ENCODE results near the gene RNF13.

RNF13 gene

GRCh38 chr3:149848688-149849087, 35.7 kb downstream of the RNF13 start:
- Histone ChIP-seq H3K9me3 (ENCODE audit: insufficient read depth, low read depth, low read length) (no peaks in the 10 kb centered on the region), H3K4ac (ENCODE audit: low read depth, low read length) (no peak overlapping the region), H4K8ac (ENCODE audit: low read depth, low read length) (no peak overlapping the region), H3K4me3 (ENCODE audit: low read depth, low read length) (no peak overlapping the region), H4K12ac (ENCODE audit: low read depth, low read length) (no peak overlapping the region), H3K23ac (ENCODE audit: low read length) (no peak overlapping the region), H3K27ac (ENCODE audit: low read depth, low read length) (no peak overlapping the region), H3K36me3 (ENCODE audit: control insufficient read depth in 1 of 2, insufficient read depth in 2 of 2, low read length in 2 of 2) (no peaks in the 10 kb centered on the region), H3K79me1 (ENCODE audit: low read length) (no peaks in the 10 kb centered on the region), H2BK120ac (ENCODE audit: insufficient read depth, low read length, poor library complexity) (no peak overlapping the region), H3K79me2 (ENCODE audit: control insufficient read depth, insufficient read depth, low read length, poor library complexity) (no peaks in the 10 kb centered on the region), H3K9ac (ENCODE audit: low read length) (no peak overlapping the region), H4K91ac (ENCODE audit: low read depth, low read length) (no peak overlapping the region), H2BK12ac (ENCODE audit: low read length) (no peak overlapping the region), H2AFZ (ENCODE audit: insufficient read depth, low read length, poor library complexity) (no peak overlapping the region), H3K18ac (ENCODE audit: low read length) (no peak overlapping the region), H3K4me2 (ENCODE audit: low read length) (no peak overlapping the region), H3K4me1 (ENCODE audit: control insufficient read depth in 1 of 2, insufficient read depth in 2 of 2, low read length in 2 of 2) (no peaks in the 10 kb centered on the region), H2AK5ac (ENCODE audit: low read length) (no peak overlapping the region), H2BK5ac (ENCODE audit: low read depth, low read length, poor library complexity) (no peak overlapping the region), H3K14ac (ENCODE audit: low read length) (no peak overlapping the region), H3K27me3 (ENCODE audit: insufficient read depth, low read length) (no peaks in the 10 kb centered on the region)
- no CpG with 5 or more reads among the region's 1 CpG for WGBS (ENCODE audit: extremely low coverage, insufficient coverage, insufficient read length)
- no peak for DNase-seq

DNA sequence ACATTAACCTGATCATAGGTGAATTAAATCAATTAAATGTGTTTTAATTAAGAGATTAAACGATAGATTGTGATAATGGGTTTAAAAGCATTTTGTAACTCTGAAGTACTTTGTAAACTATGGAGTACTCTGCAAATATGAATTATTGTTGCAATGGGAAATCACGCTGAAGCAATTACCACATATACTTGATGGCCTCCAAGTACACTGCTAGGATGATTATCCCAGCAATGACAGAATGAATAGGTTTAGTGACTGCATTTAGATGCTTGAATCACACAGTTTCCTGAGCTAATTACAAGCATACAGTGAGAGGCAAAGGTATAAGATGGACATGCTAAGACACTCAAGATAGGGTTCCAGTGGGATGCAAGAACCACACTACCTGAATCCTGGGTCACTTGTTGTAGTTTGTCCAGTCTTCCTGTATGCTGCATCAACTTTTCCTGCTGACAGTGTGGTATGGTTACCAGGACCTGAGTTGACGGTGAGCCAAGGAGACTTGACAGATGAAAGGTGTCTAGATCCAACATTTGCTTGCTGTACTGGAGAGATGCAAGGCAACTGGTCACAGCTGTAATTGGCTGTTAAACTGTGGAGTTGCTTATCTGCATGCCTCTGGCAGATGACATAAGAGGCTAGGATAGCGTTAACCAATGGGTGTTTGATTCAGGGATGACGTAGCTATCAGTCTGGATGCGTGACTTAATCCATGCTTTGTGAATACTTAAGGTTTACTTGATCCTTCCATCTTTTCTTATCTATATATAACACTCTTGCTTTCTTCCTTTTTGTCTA, 38.0 kb downstream of the RNF13 start:
- peaks cover 0 to 1% of the 10 kb centered on the region in 2 experiments for H3K36me3 ChIP-seq (ENCODE audit: control insufficient read depth in 1 of 2, insufficient read depth in 2 of 2, low read length in 2 of 2)
- WGBS (ENCODE audit: extremely low coverage, insufficient coverage, insufficient read length) = 100% methylated on average over 1 of the region's 6 CpGs
- H3K27me3 ChIP-seq (ENCODE audit: insufficient read depth, low read length) = no peaks in the 10 kb centered on the region

DNA sequence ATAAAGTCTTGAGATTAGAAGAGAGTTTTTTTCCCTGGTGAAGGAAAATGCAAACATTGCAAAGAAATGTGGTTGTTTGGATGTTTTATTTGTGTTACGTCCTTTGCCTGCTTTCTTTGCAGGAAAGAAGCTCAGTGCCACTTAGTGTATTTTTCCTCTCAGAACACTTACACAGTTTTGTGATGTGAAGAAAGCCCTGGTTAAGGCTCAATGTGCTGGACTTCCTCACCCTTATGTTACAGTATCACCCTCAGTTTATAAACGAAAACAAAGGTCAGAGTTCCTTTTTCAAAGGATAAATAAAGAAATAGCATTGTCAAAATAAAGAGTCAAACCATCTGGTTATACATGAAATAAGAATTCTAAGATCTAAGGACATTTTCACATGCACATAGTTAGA, 45.9 kb downstream of the RNF13 start:
- Histone ChIP-seq H4K8ac (ENCODE audit: low read depth, low read length) (no peak overlapping the region), H4K91ac (ENCODE audit: low read depth, low read length) (no peak overlapping the region), H3K4me1 (ENCODE audit: control insufficient read depth in 1 of 2, insufficient read depth in 2 of 2, low read length in 2 of 2) (no peaks in the 10 kb centered on the region), H3K36me3 (ENCODE audit: control insufficient read depth in 1 of 2, insufficient read depth in 2 of 2, low read length in 2 of 2) (peaks cover 0 to 4% of the 10 kb centered on the region in 2 experiments), H3K9ac (ENCODE audit: low read length) (no peak overlapping the region), H2BK12ac (ENCODE audit: low read length) (no peak overlapping the region), H3K4ac (ENCODE audit: low read depth, low read length) (no peak overlapping the region), H2BK5ac (ENCODE audit: low read depth, low read length, poor library complexity) (no peak overlapping the region), H3K27ac (ENCODE audit: low read depth, low read length) (no peak overlapping the region), H3K18ac (ENCODE audit: low read length) (no peak overlapping the region), H3K79me2 (ENCODE audit: control insufficient read depth, insufficient read depth, low read length, poor library complexity) (no peaks in the 10 kb centered on the region), H4K12ac (ENCODE audit: low read depth, low read length) (no peak overlapping the region), H3K23ac (ENCODE audit: low read length) (no peak overlapping the region), H3K79me1 (ENCODE audit: low read length) (no peaks in the 10 kb centered on the region), H3K9me3 (ENCODE audit: insufficient read depth, low read depth, low read length) (no peaks in the 10 kb centered on the region), H3K27me3 (ENCODE audit: insufficient read depth, low read length) (no peaks in the 10 kb centered on the region), H3K4me3 (ENCODE audit: low read depth, low read length) (no peak overlapping the region), H2BK120ac (ENCODE audit: insufficient read depth, low read length, poor library complexity) (no peak overlapping the region), H2AFZ (ENCODE audit: insufficient read depth, low read length, poor library complexity) (no peak overlapping the region), H3K14ac (ENCODE audit: low read length) (no peak overlapping the region), H3K4me2 (ENCODE audit: low read length) (no peak overlapping the region), H2AK5ac (ENCODE audit: low read length) (no peak overlapping the region)
- no CpG with 5 or more reads among the region's 2 CpGs for WGBS (ENCODE audit: extremely low coverage, insufficient coverage, insufficient read length)
- no peak for DNase-seq

More for the DNA sequence above, 38.0 kb downstream of the RNF13 start:
- Histone ChIP-seq H3K4me3 (ENCODE audit: low read depth, low read length) (no peak overlapping the region), H3K14ac (ENCODE audit: low read length) (no peak overlapping the region), H4K8ac (ENCODE audit: low read depth, low read length) (no peak overlapping the region), H2BK120ac (ENCODE audit: insufficient read depth, low read length, poor library complexity) (no peak overlapping the region), H2AFZ (ENCODE audit: insufficient read depth, low read length, poor library complexity) (no peak overlapping the region), H3K79me2 (ENCODE audit: control insufficient read depth, insufficient read depth, low read length, poor library complexity) (no peaks in the 10 kb centered on the region), H3K4me2 (ENCODE audit: low read length) (no peak overlapping the region), H2BK5ac (ENCODE audit: low read depth, low read length, poor library complexity) (no peak overlapping the region), H3K23ac (ENCODE audit: low read length) (no peak overlapping the region), H3K79me1 (ENCODE audit: low read length) (no peaks in the 10 kb centered on the region), H2BK12ac (ENCODE audit: low read length) (no peak overlapping the region), H3K18ac (ENCODE audit: low read length) (no peak overlapping the region), H4K91ac (ENCODE audit: low read depth, low read length) (no peak overlapping the region), H3K4me1 (ENCODE audit: control insufficient read depth in 1 of 2, insufficient read depth in 2 of 2, low read length in 2 of 2) (no peaks in the 10 kb centered on the region), H4K12ac (ENCODE audit: low read depth, low read length) (no peak overlapping the region), H3K4ac (ENCODE audit: low read depth, low read length) (no peak overlapping the region), H2AK5ac (ENCODE audit: low read length) (no peak overlapping the region), H3K9me3 (ENCODE audit: insufficient read depth, low read depth, low read length) (no peaks in the 10 kb centered on the region), H3K9ac (ENCODE audit: low read length) (no peak overlapping the region), H3K27ac (ENCODE audit: low read depth, low read length) (no peak overlapping the region)
- no peak for DNase-seq

DNA sequence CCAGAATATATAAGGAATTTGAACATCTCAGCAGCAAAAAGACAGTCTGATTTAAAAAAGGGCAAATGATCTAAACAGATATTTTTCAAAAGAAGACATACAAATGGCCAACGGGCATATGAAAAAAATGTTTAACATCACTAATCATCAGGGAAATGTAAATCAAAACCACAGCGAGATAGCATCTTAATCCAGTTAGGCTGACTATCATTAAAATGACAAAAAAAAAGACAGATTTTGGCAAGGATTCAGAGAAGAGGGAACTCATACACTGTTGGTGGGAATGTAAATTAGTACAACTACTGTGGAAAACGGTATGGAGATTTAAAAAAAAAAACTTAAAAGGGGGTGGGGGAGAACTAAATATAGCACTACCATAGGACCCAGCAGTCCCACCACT, 47.9 kb downstream of the RNF13 start:
- Histone ChIP-seq H2BK12ac (ENCODE audit: low read length) (no peak overlapping the region), H2AFZ (ENCODE audit: insufficient read depth, low read length, poor library complexity) (no peak overlapping the region), H4K91ac (ENCODE audit: low read depth, low read length) (no peak overlapping the region), H3K4me1 (ENCODE audit: control insufficient read depth in 1 of 2, insufficient read depth in 2 of 2, low read length in 2 of 2) (no peaks in the 10 kb centered on the region), H3K4me3 (ENCODE audit: low read depth, low read length) (no peak overlapping the region), H3K4me2 (ENCODE audit: low read length) (no peak overlapping the region), H3K79me1 (ENCODE audit: low read length) (no peaks in the 10 kb centered on the region), H3K9me3 (ENCODE audit: insufficient read depth, low read depth, low read length) (no peaks in the 10 kb centered on the region), H2BK5ac (ENCODE audit: low read depth, low read length, poor library complexity) (no peak overlapping the region), H3K23ac (ENCODE audit: low read length) (no peak overlapping the region), H3K4ac (ENCODE audit: low read depth, low read length) (no peak overlapping the region), H4K8ac (ENCODE audit: low read depth, low read length) (no peak overlapping the region), H3K36me3 (ENCODE audit: control insufficient read depth in 1 of 2, insufficient read depth in 2 of 2, low read length in 2 of 2) (peaks cover 0 to 2% of the 10 kb centered on the region in 2 experiments), H3K27me3 (ENCODE audit: insufficient read depth, low read length) (no peaks in the 10 kb centered on the region), H4K12ac (ENCODE audit: low read depth, low read length) (no peak overlapping the region), H2AK5ac (ENCODE audit: low read length) (no peak overlapping the region), H3K14ac (ENCODE audit: low read length) (no peak overlapping the region), H2BK120ac (ENCODE audit: insufficient read depth, low read length, poor library complexity) (no peak overlapping the region), H3K18ac (ENCODE audit: low read length) (no peak overlapping the region), H3K27ac (ENCODE audit: low read depth, low read length) (no peak overlapping the region), H3K9ac (ENCODE audit: low read length) (no peak overlapping the region), H3K79me2 (ENCODE audit: control insufficient read depth, insufficient read depth, low read length, poor library complexity) (no peaks in the 10 kb centered on the region)
- no CpG with 5 or more reads among the region's 3 CpGs for WGBS (ENCODE audit: extremely low coverage, insufficient coverage, insufficient read length)
- DNase-seq = no peak

Data from trophoblast cell (in vitro differentiated cells and primary cell).